Suppressor macrophage (primary cell): ENCODE results near the gene SLC25A48.

Experiments
- DNase-seq, 4 experiments: peaks; one replicate each; pipeline ENCODE4 v3.0.0-alpha.2; 2020 to 2022
- total RNA-seq, 17 experiments: gene quantifications; one replicate each; lab custom pipeline; 2026; ENCODE audit warnings: mixed read lengths in 6 of 17, inconsistent platforms in 3 of 17; lab: John Stamatoyannopoulos, UW

SLC25A48 gene
- 0.83 to 14.7 (median 4.4) reads per million in 17 experiments for total RNA-seq

GRCh38 chr5:135834639-135835529, at the start of gene SLC25A48:
SLC25A48 (plus strand) TSS chr5:135834663; CDS start chr5:135834848, 185 bp downstream.
- peak in 2 of 4 experiments; percentile 59 to 70 for DNase-seq

- DNase-seq, result no peak
Measured at GRCh38 chr5:135800656-135801055, 33.8 kb upstream of the SLC25A48 start.

- DNase-seq, result no peak
Measured at GRCh38 chr5:135810188-135810943, 24.1 kb upstream of the SLC25A48 start.

- DNase-seq, result no peak
Measured at GRCh38 chr5:135811007-135811406, 23.5 kb upstream of the SLC25A48 start.

- no peak for DNase-seq
Measured at GRCh38 chr5:135813758-135814157, 20.7 kb upstream of the SLC25A48 start.

- no peak for DNase-seq
Measured at GRCh38 chr5:135814316-135814715, 20.1 kb upstream of the SLC25A48 start.

GRCh38 chr5:135814812-135815211, 19.7 kb upstream of the SLC25A48 start:
- DNase-seq, result no peak

GRCh38 chr5:135821061-135821801, 13.2 kb upstream of the SLC25A48 start:
- DNase-seq, result no peak

GRCh38 chr5:135821802-135822201, 12.7 kb upstream of the SLC25A48 start:
- DNase-seq, result no peak

GRCh38 chr5:135822286-135822685, 12.2 kb upstream of the SLC25A48 start:
- DNase-seq, result no peak

- no peak for DNase-seq
Measured at GRCh38 chr5:135822959-135823358, 11.5 kb upstream of the SLC25A48 start.

GRCh38 chr5:135823881-135824280, 10.6 kb upstream of the SLC25A48 start:
- DNase-seq, result no peak

- no peak for DNase-seq
Measured at GRCh38 chr5:135824541-135825041, 9.9 kb upstream of the SLC25A48 start.

GRCh38 chr5:135825373-135826220, 8.9 kb upstream of the SLC25A48 start:
- no peak for DNase-seq

- DNase-seq, result no peak
Measured at GRCh38 chr5:135826221-135826525, 8.3 kb upstream of the SLC25A48 start.

GRCh38 chr5:135826994-135827671, 7.3 kb upstream of the SLC25A48 start:
- no peak for DNase-seq

- no peak for DNase-seq
Measured at GRCh38 chr5:135827965-135828781, 6.3 kb upstream of the SLC25A48 start.

- DNase-seq, result no peak
Measured at GRCh38 chr5:135828782-135829127, 5.7 kb upstream of the SLC25A48 start.

GRCh38 chr5:135829179-135829578, 5.3 kb upstream of the SLC25A48 start:
- DNase-seq, result no peak

- peak; percentile 73 to 89 (median 86) for DNase-seq
Measured at GRCh38 chr5:135829681-135830383, 4.6 kb upstream of the SLC25A48 start.
